ENCODE results near the gene CLIP1.

The CLIP1 gene

DNA sequence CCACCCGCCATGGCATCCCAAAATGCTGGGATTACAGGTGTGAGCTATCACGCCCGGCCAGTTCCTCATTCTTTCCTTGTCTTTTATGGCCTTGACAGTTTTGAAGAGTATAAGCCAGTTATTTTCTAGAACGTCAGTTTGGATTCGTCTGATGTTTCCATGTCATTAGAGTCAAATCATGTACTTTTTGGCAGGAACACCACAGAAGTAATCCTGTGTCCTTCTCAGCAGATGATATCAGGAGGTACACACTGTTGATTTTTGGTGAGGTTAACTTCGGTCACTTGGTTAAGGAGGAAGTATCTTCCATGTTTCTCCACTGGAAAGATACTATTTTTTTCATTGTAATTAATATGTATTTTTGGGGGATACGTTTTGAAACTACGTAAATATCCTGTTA is 131.0 kb downstream of the CLIP1 start:
- TF ChIP-seq, protein P1, sequence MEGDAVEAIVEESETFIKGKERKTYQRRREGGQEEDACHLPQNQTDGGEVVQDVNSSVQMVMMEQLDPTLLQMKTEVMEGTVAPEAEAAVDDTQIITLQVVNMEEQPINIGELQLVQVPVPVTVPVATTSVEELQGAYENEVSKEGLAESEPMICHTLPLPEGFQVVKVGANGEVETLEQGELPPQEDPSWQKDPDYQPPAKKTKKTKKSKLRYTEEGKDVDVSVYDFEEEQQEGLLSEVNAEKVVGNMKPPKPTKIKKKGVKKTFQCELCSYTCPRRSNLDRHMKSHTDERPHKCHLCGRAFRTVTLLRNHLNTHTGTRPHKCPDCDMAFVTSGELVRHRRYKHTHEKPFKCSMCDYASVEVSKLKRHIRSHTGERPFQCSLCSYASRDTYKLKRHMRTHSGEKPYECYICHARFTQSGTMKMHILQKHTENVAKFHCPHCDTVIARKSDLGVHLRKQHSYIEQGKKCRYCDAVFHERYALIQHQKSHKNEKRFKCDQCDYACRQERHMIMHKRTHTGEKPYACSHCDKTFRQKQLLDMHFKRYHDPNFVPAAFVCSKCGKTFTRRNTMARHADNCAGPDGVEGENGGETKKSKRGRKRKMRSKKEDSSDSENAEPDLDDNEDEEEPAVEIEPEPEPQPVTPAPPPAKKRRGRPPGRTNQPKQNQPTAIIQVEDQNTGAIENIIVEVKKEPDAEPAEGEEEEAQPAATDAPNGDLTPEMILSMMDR (IDR thresholded peaks at IDR 0.05; ENCODE audit: low read depth, low read length): no peak
- no peak for DNase-seq (ENCODE audit: extremely low read depth, low read depth)

DNA sequence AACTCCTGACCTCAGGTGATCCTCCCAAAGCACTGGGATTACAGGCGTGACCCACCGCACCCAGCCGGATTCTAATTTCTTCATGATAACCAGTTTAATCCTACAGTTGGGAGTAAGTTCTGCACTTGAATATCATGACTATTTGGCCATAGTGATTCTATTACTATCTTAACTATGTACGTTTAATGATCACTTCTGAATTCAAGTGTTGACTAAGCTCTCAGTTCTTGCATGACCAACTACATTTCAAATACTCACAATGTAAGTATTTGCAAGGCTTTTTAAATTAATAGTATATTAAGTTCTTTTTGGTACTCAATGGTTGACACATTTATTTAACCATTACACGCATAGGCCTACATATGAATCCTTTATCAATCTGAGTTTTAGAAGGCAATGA is 138.8 kb downstream of the CLIP1 start:
- TF ChIP-seq, protein P1 (IDR thresholded peaks at IDR 0.05; ENCODE audit: low read depth, low read length): no peak
- DNase-seq (ENCODE audit: extremely low read depth, low read depth): no peak

DNA sequence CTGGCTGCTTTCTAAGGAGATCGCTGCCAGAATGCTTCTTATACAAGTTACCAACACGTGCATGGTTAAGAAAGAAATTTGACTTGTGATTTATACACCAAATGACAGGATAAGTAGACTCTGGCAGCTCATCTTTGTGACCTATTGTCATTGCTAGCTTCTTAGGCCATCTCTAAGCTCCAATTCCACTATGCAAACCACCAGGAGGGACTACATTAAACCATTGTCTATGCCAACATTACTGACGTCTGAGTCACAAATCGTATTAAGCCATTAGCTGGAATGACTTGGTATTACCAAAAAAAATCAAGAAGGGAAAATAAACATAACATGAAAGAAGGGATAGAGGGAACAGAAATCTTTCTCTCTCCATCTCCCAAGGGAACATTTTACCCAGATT is 140.4 kb downstream of the CLIP1 start:
- DNase-seq (ENCODE audit: extremely low read depth, low read depth): peak; percentile 31
- TF ChIP-seq, protein P1 (IDR thresholded peaks at IDR 0.05; ENCODE audit: low read depth, low read length): no peak

- no peak for DNase-seq (ENCODE audit: extremely low read depth, low read depth)
- TF ChIP-seq, protein P1 (IDR thresholded peaks at IDR 0.05; ENCODE audit: low read depth, low read length): no peak
These were observed 146.2 kb downstream of the CLIP1 start for GRCh38 chr12:122276242-122276641.

DNA sequence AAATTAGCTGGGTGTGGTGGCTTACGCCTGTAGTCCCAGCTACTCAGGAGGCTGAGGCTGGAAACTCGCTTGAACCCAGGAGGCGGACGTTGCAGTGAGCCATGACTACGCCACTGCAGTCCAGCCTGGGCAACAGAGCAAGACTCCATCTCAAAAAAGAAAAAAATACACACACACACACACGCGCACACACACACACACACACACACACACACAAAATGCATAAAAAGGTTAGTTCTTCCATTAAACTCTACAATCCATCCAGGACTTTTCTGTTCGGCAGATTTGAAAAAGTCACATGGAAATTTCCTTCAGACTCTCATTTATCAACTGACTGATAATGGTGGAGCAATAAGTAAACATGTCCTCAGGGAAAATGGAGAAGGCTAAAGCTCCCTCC is 147.0 kb downstream of the CLIP1 start:
- no peak for DNase-seq (ENCODE audit: extremely low read depth, low read depth)
- TF ChIP-seq, protein P1 (IDR thresholded peaks at IDR 0.05; ENCODE audit: low read depth, low read length): no peak

GRCh38 chr12:122266230-122266901 is 156.1 kb downstream of the CLIP1 start, which contains the start of gene VPS33A:
Gene VPS33A, minus strand, starts transcription at chr12:122266494. Its CDS starts 86 bp downstream, at chr12:122266408.
- peak; percentile 98 for DNase-seq (ENCODE audit: extremely low read depth, low read depth)
- TF ChIP-seq, protein P1 (IDR thresholded peaks at IDR 0.05; ENCODE audit: low read depth, low read length): no peak

- TF ChIP-seq, protein P1 (IDR thresholded peaks at IDR 0.05; ENCODE audit: low read depth, low read length): no peak
- DNase-seq (ENCODE audit: extremely low read depth, low read depth): no peak
These were observed 156.6 kb downstream of the CLIP1 start for GRCh38 chr12:122265886-122266229.
